ENCODE measurements around the gene C6orf132.
A peak's percentile ranks its signal among the peaks of the same experiment; 100 is the strongest.

Gene C6orf132

GRCh38 chr6:42158631-42159030 is 16.2 kb upstream of the C6orf132 start:
- H3K36me3 ChIP-seq (ENCODE audit: control insufficient read depth in 2 of 2, insufficient read depth in 1 of 2, low read length in 2 of 2), result no peaks in the 10 kb centered on the region
- H3K4me1 ChIP-seq (ENCODE audit: control insufficient read depth, insufficient read depth, low read length), result no peaks in the 10 kb centered on the region
- no peak overlapping the region for H3K4me3 ChIP-seq (ENCODE audit: low read depth, low read length)
- ChIA-PET CTCF (interaction anchor here (1.5 kb wide), 1 partner anchor 84 kb away, joined by 6 read pairs; no protein-coding TSS in a partner anchor), POLR2A (no interaction called here)
- H3K27ac ChIP-seq (ENCODE audit: extremely low read depth, low read depth, low read length), result no peak overlapping the region
- H3K9me3 ChIP-seq (ENCODE audit: control insufficient read depth, insufficient read depth, low read depth, low read length), result no peaks in the 10 kb centered on the region
- TF ChIP-seq SCRT2 (tag by site-specific recombination; IDR thresholded peaks at IDR 0.05) (no peak), ZNF37A (tag by site-specific recombination; IDR thresholded peaks at IDR 0.05) (no peak), ZNF248 (tag by site-specific recombination; IDR thresholded peaks at IDR 0.05) (no peak), MZF1 (tag by site-specific recombination; IDR thresholded peaks at IDR 0.05; ENCODE audit: borderline replicate concordance) (no peak), ZIC2 (tag by site-specific recombination; IDR thresholded peaks at IDR 0.05) (no peak)

GRCh38 chr6:42158011-42158410 is 15.6 kb upstream of the C6orf132 start:
- Histone ChIP-seq H3K4me1 (ENCODE audit: control insufficient read depth, insufficient read depth, low read length) (no peaks in the 10 kb centered on the region), H3K27ac (ENCODE audit: extremely low read depth, low read depth, low read length) (no peak overlapping the region), H3K36me3 (ENCODE audit: control insufficient read depth in 2 of 2, insufficient read depth in 1 of 2, low read length in 2 of 2) (no peaks in the 10 kb centered on the region), H3K4me3 (ENCODE audit: low read depth, low read length) (no peak overlapping the region), H3K9me3 (ENCODE audit: control insufficient read depth, insufficient read depth, low read depth, low read length) (no peaks in the 10 kb centered on the region)
- CTCF ChIA-PET, result no interaction called here
- POLR2A ChIA-PET, result no interaction called here
- no peak for TF ChIP-seq ZNF600 (tag by site-specific recombination; IDR thresholded peaks at IDR 0.05)
- TF ChIP-seq GFI1B (tag by site-specific recombination; IDR thresholded peaks at IDR 0.05), result no peak
- no peak for TF ChIP-seq ZFP69B (tag by site-specific recombination; IDR thresholded peaks at IDR 0.05)
- no peak for TF ChIP-seq ZNF560 (tag by site-specific recombination; IDR thresholded peaks at IDR 0.05; ENCODE audit: borderline replicate concordance)
- TF ChIP-seq ZBTB21 (tag by site-specific recombination; IDR thresholded peaks at IDR 0.05), result no peak
- no peak for TF ChIP-seq GLI4 (tag by site-specific recombination; IDR thresholded peaks at IDR 0.05)
- TF ChIP-seq ZNF624 (tag by site-specific recombination; IDR thresholded peaks at IDR 0.05), result no peak
- TF ChIP-seq ZNF747 (tag by site-specific recombination; IDR thresholded peaks at IDR 0.05), result no peak
- no peak for TF ChIP-seq BCL11B (tag by site-specific recombination; IDR thresholded peaks at IDR 0.05; ENCODE audit: low read depth)
- TF ChIP-seq ATF2 (tag by site-specific recombination; IDR thresholded peaks at IDR 0.05; ENCODE audit: low read depth), result no peak
- no peak for TF ChIP-seq ZNF404 (tag by site-specific recombination; IDR thresholded peaks at IDR 0.05)
- TF ChIP-seq WT1 (tag by site-specific recombination; IDR thresholded peaks at IDR 0.05), result no peak
- no peak for TF ChIP-seq ZBTB20 (tag by site-specific recombination; IDR thresholded peaks at IDR 0.05)
- no peak for TF ChIP-seq PBX3 (CRISPR knock-in tag; IDR thresholded peaks at IDR 0.05)
- no peak for TF ChIP-seq ZSCAN23 (tag by site-specific recombination; IDR thresholded peaks at IDR 0.05)

- no peaks in the 10 kb centered on the region for H3K36me3 ChIP-seq (ENCODE audit: control insufficient read depth in 2 of 2, insufficient read depth in 1 of 2, low read length in 2 of 2)
- no peaks in the 10 kb centered on the region for H3K9me3 ChIP-seq (ENCODE audit: control insufficient read depth, insufficient read depth, low read depth, low read length)
- POLR2A ChIA-PET, result interaction anchor here (1.3 kb wide), 1 partner anchor 23 kb away, joined by 3 read pairs; no protein-coding TSS in a partner anchor
- H3K4me3 ChIP-seq (ENCODE audit: low read depth, low read length), result no peak overlapping the region
- TF ChIP-seq SCRT2 (tag by site-specific recombination; IDR thresholded peaks at IDR 0.05) (0 out of 2 replicates have a peak, but pooled peaks have one; percentile 31), YY2 (tag by site-specific recombination; IDR thresholded peaks at IDR 0.05) (no peak), REST (tag by site-specific recombination; IDR thresholded peaks at IDR 0.05) (0 out of 2 replicates have a peak, but pooled peaks have one; percentile 23)
- no peak overlapping the region for H3K27ac ChIP-seq (ENCODE audit: extremely low read depth, low read depth, low read length)
- CTCF ChIA-PET, result interaction anchor here (1.0 to 1.8 kb wide), 4 partner anchors 9 to 375 kb away, joined by 3 to 7 read pairs (median 4); no protein-coding TSS in a partner anchor
- no peaks in the 10 kb centered on the region for H3K4me1 ChIP-seq (ENCODE audit: control insufficient read depth, insufficient read depth, low read length)
Measured at GRCh38 chr6:42156638-42157037, 14.2 kb upstream of the C6orf132 start.
